NCI-H345 (cell line): ENCODE data around the gene RAB9A.
A peak's percentile ranks its signal among the peaks of the same experiment; 100 is the strongest.
"Not testable (repeated sequence)": the region's sequence is repeated elsewhere in the genome, so short reads cannot be mapped to it uniquely, and the experiment has no call there.

ENCODE experiments used
- DNase-seq: peaks from one replicate; lab custom pipeline; 2025; lab: John Stamatoyannopoulos, UW

RAB9A gene

DNA sequence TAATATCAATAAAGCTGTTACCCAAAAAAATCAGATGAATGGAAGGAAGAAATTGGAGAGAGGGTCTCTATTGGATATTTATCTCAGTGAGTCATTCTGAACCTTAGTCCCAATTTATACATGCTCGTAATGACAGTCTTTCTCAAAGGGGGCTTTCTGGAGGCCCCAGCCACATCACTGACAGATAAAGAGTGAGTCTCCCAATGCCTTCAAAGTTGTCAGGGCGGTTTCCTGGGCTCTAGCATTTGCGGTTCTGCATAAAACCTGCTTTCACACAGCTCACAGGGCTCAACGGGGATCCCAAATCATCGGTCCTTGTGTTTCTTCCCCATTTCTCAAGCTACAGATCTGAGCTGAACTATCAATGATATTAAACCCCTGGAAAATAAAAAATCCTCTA is 18.7 kb upstream of the RAB9A start:
- no peak for DNase-seq

- DNase-seq, result no peak
Measured at GRCh38 chrX:13673016-13673415, 15.9 kb upstream of the RAB9A start.

DNA sequence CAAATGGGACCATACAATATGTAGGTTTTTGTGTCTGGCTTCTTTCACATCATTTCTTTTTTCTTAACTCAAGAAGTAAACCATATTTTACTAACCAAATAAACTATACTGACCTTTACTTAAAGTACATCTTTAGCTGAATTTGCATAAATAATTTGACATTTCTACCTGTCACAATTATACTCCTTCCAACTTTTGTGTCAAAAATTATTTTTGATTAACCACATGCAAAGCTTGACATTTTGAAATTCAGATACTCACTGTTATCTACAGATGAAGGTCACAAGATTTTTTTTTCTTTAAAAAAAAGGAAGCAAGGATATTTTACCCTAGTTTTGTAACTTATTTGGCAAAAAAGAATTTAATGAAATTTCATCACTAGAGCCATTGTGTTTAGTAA is 12.0 kb upstream of the RAB9A start:
- DNase-seq, result no peak

DNA sequence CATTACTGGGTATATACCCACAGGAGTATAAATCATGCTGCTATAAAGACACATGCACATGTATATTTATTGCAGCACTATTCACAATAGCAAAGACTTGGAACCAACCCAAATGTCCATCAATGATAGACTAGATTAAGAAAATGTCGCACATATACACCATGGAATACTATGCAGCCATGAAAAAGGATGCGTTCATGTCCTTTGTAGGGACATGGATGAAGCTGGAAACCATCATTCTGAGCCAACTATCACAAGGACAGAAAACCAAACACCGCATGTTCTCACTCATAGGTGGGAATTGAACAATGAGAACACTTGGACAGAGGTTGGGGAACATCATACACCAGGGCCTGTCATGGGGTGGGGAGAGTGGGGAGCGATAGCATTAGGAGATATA is 9.2 kb upstream of the RAB9A start:
- not testable (repeated sequence) for DNase-seq

- DNase-seq, result no peak
Measured at GRCh38 chrX:13681595-13681994, 7.3 kb upstream of the RAB9A start.

- DNase-seq, result no peak
Measured at GRCh38 chrX:13684361-13684760, 4.6 kb upstream of the RAB9A start.

DNA sequence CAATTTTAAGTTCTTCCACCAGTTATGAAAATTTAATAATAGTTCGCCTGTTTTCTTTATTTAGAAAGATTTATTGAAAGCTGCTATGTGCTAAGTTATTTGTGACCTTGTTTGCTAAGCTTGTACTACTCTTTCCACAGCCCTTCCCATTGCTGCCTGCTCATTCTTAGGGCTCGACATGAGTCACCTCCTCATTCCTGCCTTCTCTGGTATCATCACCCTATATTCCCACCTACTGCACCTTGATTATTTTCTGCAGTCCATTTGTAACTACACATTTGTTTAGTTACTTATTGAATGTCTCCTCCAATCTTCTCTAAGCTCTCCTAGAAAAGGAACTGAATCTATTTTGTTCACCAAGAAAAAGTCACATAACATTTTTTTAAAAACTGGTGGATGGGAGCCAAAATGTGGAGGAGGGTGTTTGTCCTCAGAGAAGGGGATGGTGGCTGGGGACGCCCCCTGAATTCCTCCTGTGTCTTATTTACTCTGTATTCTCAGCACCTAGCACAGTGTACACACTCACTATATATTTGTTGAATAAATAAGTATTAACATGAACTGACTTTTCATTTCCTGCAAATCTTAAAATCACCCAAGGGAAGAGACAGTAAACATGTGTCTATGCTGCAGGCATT is 3.7 kb upstream of the RAB9A start:
- DNase-seq, result no peak

GRCh38 chrX:13687203-13687602 is 1.7 kb upstream of the RAB9A start:
- DNase-seq, result no peak

- DNase-seq, result peak; percentile 25
Measured at GRCh38 chrX:13688384-13688957, 457 bp upstream of the RAB9A start.

DNA sequence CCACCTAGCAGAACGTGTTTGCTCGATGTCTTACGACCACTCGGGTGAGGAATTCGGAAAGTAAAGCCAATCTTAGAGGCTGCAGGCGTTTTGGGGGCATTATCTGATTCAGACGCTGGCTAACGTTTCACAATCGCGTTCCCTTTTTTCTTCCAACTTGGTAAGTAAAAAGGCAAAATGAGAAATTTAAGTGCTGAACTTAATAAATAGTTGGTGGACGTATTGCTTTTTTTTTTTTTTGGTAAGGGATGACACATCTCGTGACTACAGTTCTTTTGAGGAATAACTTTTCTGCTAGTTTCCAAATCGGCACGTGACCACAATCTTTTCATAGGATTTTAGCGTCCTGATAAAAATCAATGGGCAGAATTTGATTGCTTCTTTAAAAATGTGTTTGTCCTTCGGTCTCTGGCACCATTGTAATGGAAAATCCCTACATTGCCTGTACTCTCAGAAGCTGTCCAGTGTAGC is 848 bp downstream of the RAB9A start:
- DNase-seq, result no peak

GRCh38 chrX:13690836-13691235 is 1.9 kb downstream of the RAB9A start:
- no peak for DNase-seq

GRCh38 chrX:13691841-13692371 is 3.0 kb downstream of the RAB9A start:
- no peak for DNase-seq

DNA sequence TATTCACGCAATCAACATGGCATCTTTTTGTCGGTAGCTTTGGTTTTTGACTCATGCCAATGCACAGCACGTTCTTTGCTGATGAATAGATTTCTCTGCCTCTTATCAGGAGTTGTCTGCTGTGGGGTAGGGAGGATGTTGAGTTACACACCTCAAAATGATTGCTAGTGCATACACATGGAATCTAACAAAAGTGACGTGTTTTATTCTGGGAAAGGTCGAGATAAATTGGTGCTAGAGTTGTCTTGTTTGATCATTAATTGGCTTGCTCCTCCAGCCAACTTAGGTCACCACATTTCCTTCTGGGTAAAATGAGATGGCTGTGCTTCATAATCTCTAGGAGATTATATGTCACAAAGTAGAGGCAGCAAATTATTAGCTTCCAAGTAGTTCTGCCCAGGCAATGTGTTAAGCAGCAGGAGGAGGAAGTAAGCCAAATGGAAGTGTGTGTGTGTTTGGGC is 3.9 kb downstream of the RAB9A start:
- no peak for DNase-seq

DNA sequence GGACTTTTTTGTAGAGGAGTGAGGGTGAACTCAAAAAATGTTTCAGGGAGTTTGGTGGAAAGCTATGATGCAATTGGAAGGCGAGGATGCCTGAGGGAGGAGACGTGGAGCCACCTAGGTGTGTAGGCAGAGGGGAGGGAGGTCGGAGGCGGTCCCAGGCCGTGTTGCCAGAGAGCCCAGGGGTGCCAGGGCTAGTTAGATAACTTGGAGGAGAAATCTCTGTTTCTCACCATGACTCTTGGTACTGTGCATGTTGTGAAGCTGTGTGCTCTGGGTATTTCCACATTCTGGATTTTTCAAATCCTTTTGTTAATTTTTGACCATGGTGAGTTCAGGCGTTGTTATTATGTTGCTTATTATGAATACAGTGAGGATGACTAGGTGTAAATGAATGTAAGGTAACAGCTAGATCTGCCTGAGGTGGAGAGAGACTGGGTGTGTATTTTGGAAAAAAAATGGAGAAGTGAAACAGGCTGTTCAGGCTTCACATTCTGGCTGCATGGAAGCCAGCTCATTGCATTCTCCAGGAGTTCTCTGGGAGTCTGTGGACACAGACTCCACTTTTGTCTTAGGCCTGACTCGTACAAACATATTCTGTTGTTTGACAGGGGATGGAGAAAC is 4.5 kb downstream of the RAB9A start:
- no peak for DNase-seq

DNA sequence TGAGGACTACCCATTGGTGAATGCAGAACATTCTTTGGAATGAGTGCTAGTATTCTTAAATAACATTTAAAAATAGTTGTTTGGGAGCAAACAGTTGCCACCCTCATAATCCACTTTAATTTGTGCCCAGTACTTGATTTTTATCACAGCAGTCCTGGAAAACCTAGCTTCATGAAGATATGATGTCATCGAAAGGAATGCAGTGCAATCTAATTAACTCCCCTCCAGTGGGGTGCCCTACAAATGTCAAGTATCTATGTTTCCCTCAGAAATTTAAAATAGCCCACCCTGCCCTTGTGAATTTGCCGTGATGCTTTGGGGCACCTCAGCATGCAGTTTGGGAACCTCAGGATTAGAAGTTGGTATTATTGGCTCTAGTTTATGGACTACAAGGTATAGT is 5.4 kb downstream of the RAB9A start:
- no peak for DNase-seq

GRCh38 chrX:13694983-13695382 is 6.1 kb downstream of the RAB9A start:
- DNase-seq, result no peak

DNA sequence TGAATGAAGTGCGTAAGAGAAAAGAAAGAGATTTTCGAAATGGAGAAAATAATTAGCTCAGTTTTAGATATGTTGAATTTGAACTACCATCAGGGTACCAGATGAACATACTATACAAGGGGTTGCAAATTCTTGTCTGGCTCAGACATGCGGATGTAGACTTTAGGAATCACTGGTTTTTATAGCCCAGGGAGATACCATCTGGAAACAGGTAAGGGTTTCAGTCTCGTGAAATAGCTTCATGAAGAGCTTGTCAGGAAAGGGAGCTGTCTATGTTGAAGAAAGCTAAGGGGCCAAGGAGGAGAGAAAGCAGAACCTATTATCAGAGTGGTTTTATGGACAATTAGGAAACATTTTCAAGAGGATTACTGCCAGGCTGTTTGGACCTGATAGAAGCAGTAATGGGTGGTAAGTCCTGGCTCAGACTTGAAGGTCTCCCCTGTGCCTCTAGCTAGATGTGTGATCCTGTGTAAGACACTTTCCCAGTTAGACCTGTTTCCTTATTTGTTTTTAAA is 6.7 kb downstream of the RAB9A start:
- DNase-seq, result no peak

DNA sequence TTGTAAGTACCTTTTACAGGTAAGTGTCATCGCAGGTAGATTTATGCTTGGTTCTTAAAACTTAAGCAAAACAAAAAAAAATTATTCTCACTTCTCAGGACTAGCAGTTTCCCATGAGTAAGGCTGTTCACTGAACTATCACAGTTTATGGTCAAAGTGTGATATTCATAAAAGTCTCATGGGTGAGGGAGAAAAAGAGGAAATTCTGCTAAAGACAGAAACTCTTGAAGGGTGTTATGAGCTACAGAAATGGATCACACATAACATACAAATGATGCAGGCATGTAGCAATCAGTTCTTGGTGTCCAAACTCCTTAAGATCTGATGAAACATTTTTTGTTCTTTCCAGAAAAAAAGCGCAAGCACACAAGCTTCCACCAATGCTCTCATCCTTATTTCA is 8.5 kb downstream of the RAB9A start:
- no peak for DNase-seq

DNA sequence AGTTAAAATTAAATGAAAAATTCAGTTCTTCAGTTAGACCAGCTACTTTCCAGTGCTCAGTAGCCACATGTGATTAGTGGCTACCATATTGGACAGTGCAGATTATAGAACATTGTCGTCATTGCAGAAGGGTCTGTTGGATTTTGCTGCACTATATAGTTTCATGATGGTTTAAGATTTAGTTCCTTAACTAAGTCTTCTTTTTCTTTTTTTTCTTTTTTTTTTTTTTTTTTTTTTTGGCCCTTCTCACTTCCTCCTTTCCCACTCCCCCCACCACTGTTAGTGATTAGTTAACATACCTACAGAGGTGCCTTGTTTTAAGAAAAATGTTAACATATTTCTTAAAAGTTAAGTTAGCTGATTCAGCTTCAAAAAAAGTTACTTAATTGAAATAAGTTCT is 9.0 kb downstream of the RAB9A start:
- DNase-seq, result no peak

DNA sequence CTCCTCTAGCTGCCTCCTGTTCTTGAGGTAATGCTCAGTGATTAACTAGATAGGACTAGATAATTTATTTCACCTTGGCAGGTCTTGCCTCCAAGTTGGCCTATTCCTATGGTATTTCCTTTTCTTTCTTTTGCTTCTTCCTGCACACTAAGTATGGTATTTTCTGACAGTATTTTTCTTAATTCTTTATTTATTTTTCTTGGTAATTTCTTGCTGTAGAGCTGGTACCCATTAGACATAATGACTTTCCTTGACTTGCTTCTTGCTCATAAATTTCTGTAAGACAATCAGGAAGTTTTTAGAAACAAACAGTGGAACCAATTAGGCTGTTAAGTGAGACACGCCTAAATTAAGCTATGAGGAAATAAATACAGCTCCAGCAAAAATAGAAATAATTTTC is 9.5 kb downstream of the RAB9A start:
- DNase-seq, result no peak

- no peak for DNase-seq
Measured at GRCh38 chrX:13699183-13699826, 10.4 kb downstream of the RAB9A start.

GRCh38 chrX:13700380-13700779 is 11.5 kb downstream of the RAB9A start:
- no peak for DNase-seq
